Astrocyte (in vitro differentiated cells and primary cell): Measurements from ENCODE around the gene GRAMD1B. TPM values are rescaled to one million over a fixed set of nuclear protein-coding genes. Genes with fewer than 3 reads are reported as not detected.
"Not testable (repeated sequence)": the region's sequence is repeated elsewhere in the genome, so short reads cannot be mapped to it uniquely, and the experiment has no call there.

Experiments
- DNase-seq: peaks from one replicate; pipeline ENCODE4 v3.0.0-alpha.2; 2010; ENCODE audit warnings: low read depth
- FAIRE-seq: peaks from 2 replicates; lab custom pipeline; 2011; peaks lifted over from hg19 to GRCh38; lab: Jason Lieb, UNC
- H2AFZ ChIP-seq: 2 replicates; pipeline ENCODE4 v1.6.0; 2012; ENCODE audit warnings: low read depth, low read length, inconsistent platforms
- H3K27ac ChIP-seq: 2 replicates; pipeline ENCODE4 v1.5.1; 2011; ENCODE audit warnings: low read depth, low read length, inconsistent platforms
- H3K27me3 ChIP-seq: 2 replicates; pipeline ENCODE4 v1.6.0; 2011; ENCODE audit warnings: low read length, inconsistent platforms; ENCODE audit not compliant: insufficient read depth
- H3K36me3 ChIP-seq: 2 replicates; pipeline ENCODE4 v1.5.1; 2011; ENCODE audit warnings: low read length, inconsistent platforms; ENCODE audit not compliant: insufficient read depth
- H3K4me1 ChIP-seq: 2 replicates; pipeline ENCODE4 v1.5.1; 2011; ENCODE audit warnings: low read length, inconsistent platforms; ENCODE audit not compliant: insufficient read depth
- H3K4me2 ChIP-seq: 2 replicates; pipeline ENCODE4 v1.6.0; 2012; ENCODE audit warnings: low read length, inconsistent platforms
- H3K4me3 ChIP-seq: 2 replicates; pipeline ENCODE4 v1.5.1; 2011; ENCODE audit warnings: low read depth, mild to moderate bottlenecking, low read length, inconsistent platforms; ENCODE audit not compliant: insufficient read depth
- H3K79me2 ChIP-seq: 2 replicates; pipeline ENCODE4 v1.6.0; 2012; ENCODE audit warnings: mild to moderate bottlenecking, low read length, inconsistent platforms; ENCODE audit not compliant: insufficient read depth
- H3K9ac ChIP-seq: 2 replicates; pipeline ENCODE4 v1.6.0; 2012; ENCODE audit warnings: mild to moderate bottlenecking, low read length, inconsistent platforms
- H3K9me3 ChIP-seq: 2 replicates; pipeline ENCODE4 v1.5.1; 2012; ENCODE audit warnings: low read depth, mild to moderate bottlenecking, low read length, inconsistent platforms; ENCODE audit not compliant: insufficient read depth
- H4K20me1 ChIP-seq: 2 replicates; pipeline ENCODE4 v1.6.0; 2012; ENCODE audit warnings: low read length, inconsistent platforms; ENCODE audit not compliant: insufficient read depth
- H3K27ac Mint-ChIP-seq: one replicate; pipeline ENCODE4 v1.8.0; 2021; ENCODE audit warnings: mild to moderate bottlenecking, mixed read lengths; ENCODE audit not compliant: unreplicated experiment
- H3K27me3 Mint-ChIP-seq: one replicate; pipeline ENCODE4 v1.8.0; 2021; ENCODE audit warnings: low read depth, mixed read lengths; ENCODE audit not compliant: unreplicated experiment
- H3K36me3 Mint-ChIP-seq: one replicate; pipeline ENCODE4 v1.8.0; 2021; ENCODE audit warnings: low read depth, mixed read lengths; ENCODE audit not compliant: unreplicated experiment
- H3K4me1 Mint-ChIP-seq: one replicate; pipeline ENCODE4 v1.8.0; 2021; ENCODE audit warnings: low read depth, mixed read lengths; ENCODE audit not compliant: unreplicated experiment
- H3K4me3 Mint-ChIP-seq: one replicate; pipeline ENCODE4 v1.8.0; 2021; ENCODE audit warnings: mild to moderate bottlenecking, moderate library complexity, mixed read lengths; ENCODE audit not compliant: unreplicated experiment
- H3K9me3 Mint-ChIP-seq: one replicate; pipeline ENCODE4 v1.8.0; 2021; ENCODE audit warnings: mild to moderate bottlenecking, mixed read lengths; ENCODE audit not compliant: unreplicated experiment
- CTCF ChIP-seq: IDR thresholded peaks from 2 replicates; pipeline ENCODE4 v1.5.1; 2011; ENCODE audit warnings: low read depth, mild to moderate bottlenecking, inconsistent platforms, low read length, moderate library complexity; ENCODE audit not compliant: insufficient read depth
- EZH2 ChIP-seq: IDR thresholded peaks from 2 replicates; pipeline ENCODE4 v1.6.1; 2012; ENCODE audit warnings: mild to moderate bottlenecking, low read length, inconsistent platforms; ENCODE audit not compliant: insufficient read depth
- total RNA-seq: library from RNA; stranded (reverse); gene quantifications from 2 replicates; pipeline ENCODE4 v1.2.1, GENCODE V29; 2021

The GRAMD1B gene
- total RNA-seq, 1 donor from 2014 or later: 6.5 TPM

- H3K36me3 Mint-ChIP-seq: no peaks in the 10 kb centered on the region
- Histone ChIP-seq H3K9ac (no peak overlapping the region), H3K27ac (no peak overlapping the region), H4K20me1 (no peaks in the 10 kb centered on the region), H3K4me3 (no peak overlapping the region), H3K27me3 (no peaks in the 10 kb centered on the region), H3K9me3 (no peaks in the 10 kb centered on the region), H3K79me2 (no peaks in the 10 kb centered on the region), H3K4me2 (peak overlapping the region; percentile 28), H2AFZ (no peak overlapping the region), H3K4me1 (peaks cover 5% of the 10 kb centered on the region), H3K36me3 (no peaks in the 10 kb centered on the region)
- no peak overlapping the region for H3K27ac Mint-ChIP-seq
- H3K4me1 Mint-ChIP-seq: peaks cover 20% of the 10 kb centered on the region
- DNase-seq: no peak
- H3K27me3 Mint-ChIP-seq: no peaks in the 10 kb centered on the region
- no peak for TF ChIP-seq CTCF
- TF ChIP-seq EZH2: no peak
- no peak overlapping the region for H3K4me3 Mint-ChIP-seq
- H3K9me3 Mint-ChIP-seq: peaks cover 3% of the 10 kb centered on the region
- no peak for FAIRE-seq
Measured at GRCh38 chr11:123454796-123455195, 24.7 kb downstream of the GRAMD1B start.

- not testable (repeated sequence) for H3K27me3 ChIP-seq, H3K27me3 Mint-ChIP-seq, H3K36me3 Mint-ChIP-seq, H3K9ac ChIP-seq, H3K27ac ChIP-seq, H2AFZ ChIP-seq, H3K79me2 ChIP-seq, H3K4me3 ChIP-seq, H4K20me1 ChIP-seq, H3K4me1 ChIP-seq, FAIRE-seq, H3K4me1 Mint-ChIP-seq, H3K9me3 ChIP-seq, DNase-seq, H3K4me2 ChIP-seq, H3K4me3 Mint-ChIP-seq, H3K36me3 ChIP-seq, H3K27ac Mint-ChIP-seq, H3K9me3 Mint-ChIP-seq
Measured at GRCh38 chr11:123456448-123456847, 26.4 kb downstream of the GRAMD1B start.

DNA sequence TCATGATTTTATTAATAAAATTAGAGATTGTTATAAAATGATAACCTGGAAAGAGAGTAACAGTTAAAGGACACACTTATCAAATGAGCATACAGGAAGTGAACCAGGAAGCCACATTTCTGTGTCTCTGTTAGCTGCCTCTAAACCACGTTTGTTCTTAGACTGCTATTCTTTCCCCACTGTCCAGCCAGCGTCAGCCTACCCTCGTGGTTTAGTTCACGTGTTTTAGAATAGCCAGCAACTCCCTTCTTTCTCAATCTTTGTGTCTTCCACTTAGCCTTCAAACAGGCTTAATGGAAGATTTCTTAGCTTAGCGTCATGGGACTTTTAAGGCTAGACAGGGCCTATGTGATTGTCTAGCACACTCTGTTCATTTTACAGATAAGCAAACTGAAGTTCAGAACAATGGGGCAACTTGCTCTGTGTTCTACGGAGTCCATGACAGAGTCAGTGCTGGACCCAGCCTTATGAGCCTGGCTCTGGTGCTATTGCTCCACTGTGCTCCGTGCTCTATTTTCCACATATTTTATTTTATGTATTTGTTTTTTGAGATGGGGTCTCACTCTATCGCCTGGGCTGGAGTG is 27.2 kb downstream of the GRAMD1B start:
- no peak for DNase-seq
- Histone ChIP-seq H3K9ac (no peak overlapping the region), H3K79me2 (no peaks in the 10 kb centered on the region), H3K4me1 (peaks cover 5% of the 10 kb centered on the region), H3K36me3 (no peaks in the 10 kb centered on the region), H2AFZ (no peak overlapping the region), H3K4me2 (no peak overlapping the region), H3K27me3 (no peaks in the 10 kb centered on the region), H3K9me3 (no peaks in the 10 kb centered on the region), H4K20me1 (no peaks in the 10 kb centered on the region), H3K4me3 (no peak overlapping the region), H3K27ac (no peak overlapping the region)
- Mint-ChIP-seq H3K4me1 (peaks cover 9% of the 10 kb centered on the region), H3K4me3 (no peak overlapping the region), H3K27me3 (no peaks in the 10 kb centered on the region), H3K27ac (peak overlapping the region; percentile 14), H3K36me3 (no peaks in the 10 kb centered on the region), H3K9me3 (peaks cover 3% of the 10 kb centered on the region)
- no peak for FAIRE-seq
- TF ChIP-seq CTCF: no peak
- no peak for TF ChIP-seq EZH2
